Measurements from ENCODE around the gene SDHA. TPM values are rescaled to one million over a fixed set of nuclear protein-coding genes. Genes with fewer than 3 reads are reported as not detected.
A peak's percentile ranks its signal among the peaks of the same experiment; 100 is the strongest.
"Not testable (repeated sequence)": the region's sequence is repeated elsewhere in the genome, so short reads cannot be mapped to it uniquely, and the experiment has no call there.

The SDHA gene
- total and polyA plus RNA-seq, 2 of the 13 experiments (the other 11 are each of a cell fraction or from before 2014, with no cell fraction given) = 185 to 240 TPM

- H3K4me3 ChIP-seq (replicated peaks in 1 of 3; ENCODE audit: insufficient read depth in 1 of 3, low read depth in 2 of 3, low read length in 3 of 3); intact Hi-C loops (cut with micrococcal nuclease; ENCODE audit: unreplicated experiment); H2AFZ ChIP-seq (ENCODE audit: low read length); H3K9ac ChIP-seq (ENCODE audit: insufficient read depth, low read depth, low read length); in situ Hi-C loops (cut with HindIII; ENCODE audit: extremely low pct_ligation_motif_present, low pct_unique_long_range_greater_than_20kb); H3K27me3 ChIP-seq (ENCODE audit: control insufficient read depth in 1 of 2, insufficient read depth in 2 of 2, low read length in 2 of 2); H3K79me2 ChIP-seq (ENCODE audit: insufficient read depth, low read length); H3K4me2 ChIP-seq (ENCODE audit: low read depth, low read length); H4K20me1 ChIP-seq (ENCODE audit: insufficient read depth, low read length); CTCF ChIA-PET (ENCODE audit: low intra/inter-chr PET ratio, low total read pairs); POLR2A ChIA-PET; H3K36me3 ChIP-seq (replicated peaks in 1 of 2; ENCODE audit: control insufficient read depth in 1 of 2, insufficient read depth in 2 of 2, low read length in 2 of 2); H3K9me3 ChIP-seq (ENCODE audit: low read length); TF ChIP-seq CREB1, NR2F6, CREM (CRISPR knock-in tag; IDR thresholded peaks at IDR 0.05): not testable (repeated sequence)
- H3K27ac ChIP-seq (ENCODE audit: extremely low read length, insufficient read depth, low read length) = peak overlapping the region; percentile 43
- TSS peak; percentile 53 for BruUV-seq (replicated peaks)
- TF ChIP-seq MAFF (IDR thresholded peaks at IDR 0.05; ENCODE audit: low read depth, low read length) (peak; percentile 55), CREB1 (IDR thresholded peaks at IDR 0.05) (peak; percentile 13; the same call in 1 of the 2 replicates), TEAD3 (CRISPR knock-in tag; optimal IDR thresholded peaks at IDR 0.05; ENCODE audit: borderline replicate concordance) (peak; percentile 47), NFE2L2 (IDR thresholded peaks at IDR 0.05; ENCODE audit: low read length) (peak; percentile 7; the same call in 1 of the 2 replicates), NR2F6 (IDR thresholded peaks at IDR 0.05) (peak; percentile 25; the same call in 1 of the 2 replicates), MAFK (conservative IDR thresholded peaks at IDR 0.05 in 1 of 2, IDR thresholded peaks at IDR 0.05 in 1 of 2; ENCODE audit: low read length in 2 of 2) (peak; percentile 25 to 43; a peak in 2 of 4 replicates), CREM (IDR thresholded peaks at IDR 0.05) (peak; percentile 24; the same call in 1 of the 2 replicates)
- FAIRE-seq (peak; percentile 36), ATAC-seq (peak; percentile 60; the same call in 2 of the 3 replicates), DNase-seq (ENCODE audit: low spot score) (peak; percentile 76)
- WGBS (ENCODE audit: low lambda C conversion rate) = 90% methylated on average over 9 of the region's 9 CpGs
- H3K4me1 ChIP-seq (ENCODE audit: insufficient read depth, low read length) = peaks cover 14% of the 10 kb centered on the region
Measured at GRCh38 chr5:263275-263974, 45.3 kb downstream of the SDHA start.

GRCh38 chr5:264338-264737 is 46.2 kb downstream of the SDHA start:
- H3K27ac ChIP-seq (ENCODE audit: extremely low read length, insufficient read depth, low read length) = no peak overlapping the region
- intact Hi-C loops (cut with micrococcal nuclease; ENCODE audit: unreplicated experiment) (no loop called here), in situ Hi-C loops (cut with HindIII; ENCODE audit: extremely low pct_ligation_motif_present, low pct_unique_long_range_greater_than_20kb) (no loop called here)
- FAIRE-seq (no peak), DNase-seq (ENCODE audit: low spot score) (no peak), ATAC-seq (no peak; the same call in 2 of the 3 replicates)
- WGBS (ENCODE audit: low lambda C conversion rate) = 94% methylated on average over 7 of the region's 10 CpGs
- H3K9ac ChIP-seq (ENCODE audit: insufficient read depth, low read depth, low read length) = no peak overlapping the region
- H3K27me3 ChIP-seq (ENCODE audit: control insufficient read depth in 1 of 2, insufficient read depth in 2 of 2, low read length in 2 of 2) = no peaks in the 10 kb centered on the region
- BruUV-seq (replicated peaks) = no TSS peak
- no peak overlapping the region for H3K4me2 ChIP-seq (ENCODE audit: low read depth, low read length)
- H3K79me2 ChIP-seq (ENCODE audit: insufficient read depth, low read length) = no peaks in the 10 kb centered on the region
- no peaks in the 10 kb centered on the region for H4K20me1 ChIP-seq (ENCODE audit: insufficient read depth, low read length)
- no peak overlapping the region for H2AFZ ChIP-seq (ENCODE audit: low read length)
- peaks cover 14% of the 10 kb centered on the region for H3K4me1 ChIP-seq (ENCODE audit: insufficient read depth, low read length)
- POLR2A ChIA-PET = no interaction called here
- CTCF ChIA-PET (ENCODE audit: low intra/inter-chr PET ratio, low total read pairs) = no interaction called here
- no peaks in the 10 kb centered on the region for H3K9me3 ChIP-seq (ENCODE audit: low read length)
- H3K4me3 ChIP-seq (replicated peaks in 1 of 3; ENCODE audit: insufficient read depth in 1 of 3, low read depth in 2 of 3, low read length in 3 of 3) = no peak overlapping the region
- H3K36me3 ChIP-seq (replicated peaks in 1 of 2; ENCODE audit: control insufficient read depth in 1 of 2, insufficient read depth in 2 of 2, low read length in 2 of 2) = peaks cover 0 to 1% of the 10 kb centered on the region in 2 experiments; a peak in 1 of 5 replicates
- TF ChIP-seq ARID5B (CRISPR knock-in tag; IDR thresholded peaks at IDR 0.05) (no peak), IRX3 (CRISPR knock-in tag; IDR thresholded peaks at IDR 0.05; ENCODE audit: borderline replicate concordance, low read depth) (no peak), ZNF225 (CRISPR knock-in tag; IDR thresholded peaks at IDR 0.05) (no peak), PLRG1 (conservative IDR thresholded peaks at IDR 0.05) (no peak), GATAD1 (CRISPR knock-in tag; IDR thresholded peaks at IDR 0.05) (no peak)
